ENCODE results near the gene MED13L. TPM values are rescaled to one million over a fixed set of nuclear protein-coding genes. Genes with fewer than 3 reads are reported as not detected.

Gene MED13L
- total and polyA plus RNA-seq, 9 donors: 47.8 to 198 (median 156) TPM

- no peak overlapping the region for H3K4me3 ChIP-seq
- no peaks in the 10 kb centered on the region for H3K36me3 ChIP-seq
- no peak overlapping the region for H3K27ac ChIP-seq
- H3K27me3 ChIP-seq: no peaks in the 10 kb centered on the region
- 25 to 45% (median 40%) methylated on average over 6 of the region's 6 CpGs for WGBS, 3 donors
- no peak for DNase-seq
- H3K9me3 ChIP-seq: no peaks in the 10 kb centered on the region
- intact Hi-C loops (cut with DNase I): no loop called here
- TF ChIP-seq, protein P1, sequence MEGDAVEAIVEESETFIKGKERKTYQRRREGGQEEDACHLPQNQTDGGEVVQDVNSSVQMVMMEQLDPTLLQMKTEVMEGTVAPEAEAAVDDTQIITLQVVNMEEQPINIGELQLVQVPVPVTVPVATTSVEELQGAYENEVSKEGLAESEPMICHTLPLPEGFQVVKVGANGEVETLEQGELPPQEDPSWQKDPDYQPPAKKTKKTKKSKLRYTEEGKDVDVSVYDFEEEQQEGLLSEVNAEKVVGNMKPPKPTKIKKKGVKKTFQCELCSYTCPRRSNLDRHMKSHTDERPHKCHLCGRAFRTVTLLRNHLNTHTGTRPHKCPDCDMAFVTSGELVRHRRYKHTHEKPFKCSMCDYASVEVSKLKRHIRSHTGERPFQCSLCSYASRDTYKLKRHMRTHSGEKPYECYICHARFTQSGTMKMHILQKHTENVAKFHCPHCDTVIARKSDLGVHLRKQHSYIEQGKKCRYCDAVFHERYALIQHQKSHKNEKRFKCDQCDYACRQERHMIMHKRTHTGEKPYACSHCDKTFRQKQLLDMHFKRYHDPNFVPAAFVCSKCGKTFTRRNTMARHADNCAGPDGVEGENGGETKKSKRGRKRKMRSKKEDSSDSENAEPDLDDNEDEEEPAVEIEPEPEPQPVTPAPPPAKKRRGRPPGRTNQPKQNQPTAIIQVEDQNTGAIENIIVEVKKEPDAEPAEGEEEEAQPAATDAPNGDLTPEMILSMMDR (IDR thresholded peaks at IDR 0.05): no peak
- TF ChIP-seq POLR2A (IDR thresholded peaks at IDR 0.05) (no peak), EP300 (IDR thresholded peaks at IDR 0.05) (no peak)
- no peaks in the 10 kb centered on the region for H3K4me1 ChIP-seq (ENCODE audit: insufficient read depth)
Observed at GRCh38 chr12:115953450-115953849, 324.0 kb downstream of the MED13L start.

DNA sequence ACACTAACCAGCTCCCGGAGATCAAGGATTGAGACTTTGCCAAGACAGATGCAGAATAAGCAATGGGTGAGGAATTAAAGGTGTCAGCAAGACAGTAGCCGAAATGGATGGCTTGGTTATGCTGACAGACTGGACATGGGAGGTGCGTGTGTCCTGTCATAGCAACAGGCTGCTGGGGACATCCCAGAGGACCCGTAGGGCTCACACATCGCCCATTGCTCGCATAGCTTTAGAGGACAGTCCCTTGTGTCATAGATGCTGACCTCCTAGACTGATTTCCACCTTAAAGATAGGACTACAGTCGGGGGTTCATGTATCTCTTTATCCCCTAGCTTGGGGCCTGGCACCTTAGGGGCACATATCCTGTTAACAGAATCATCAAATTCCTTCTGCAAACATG, 324.5 kb downstream of the MED13L start:
- H3K4me3 ChIP-seq: no peak overlapping the region
- no peaks in the 10 kb centered on the region for H3K27me3 ChIP-seq
- intact Hi-C loops (cut with DNase I): no loop called here
- TF ChIP-seq EP300 (IDR thresholded peaks at IDR 0.05) (no peak), POLR2A (IDR thresholded peaks at IDR 0.05) (no peak)
- TF ChIP-seq, protein P1 (IDR thresholded peaks at IDR 0.05): no peak
- 90 to 92% (median 90%) methylated on average over 7 of the region's 7 CpGs for WGBS, 3 donors
- H3K4me1 ChIP-seq (ENCODE audit: insufficient read depth): no peaks in the 10 kb centered on the region
- no peak overlapping the region for H3K27ac ChIP-seq
- no peaks in the 10 kb centered on the region for H3K36me3 ChIP-seq
- no peaks in the 10 kb centered on the region for H3K9me3 ChIP-seq
- DNase-seq: no peak

- Histone ChIP-seq H3K36me3 (no peaks in the 10 kb centered on the region), H3K9me3 (no peaks in the 10 kb centered on the region), H3K27ac (no peak overlapping the region), H3K27me3 (no peaks in the 10 kb centered on the region), H3K4me3 (no peak overlapping the region), H3K4me1 (ENCODE audit: insufficient read depth) (no peaks in the 10 kb centered on the region)
- intact Hi-C loops (cut with DNase I): no loop called here
- no peak for TF ChIP-seq POLR2A (IDR thresholded peaks at IDR 0.05)
- TF ChIP-seq, protein P1 (IDR thresholded peaks at IDR 0.05): no peak
- TF ChIP-seq EP300 (IDR thresholded peaks at IDR 0.05): no peak
- no peak for DNase-seq
- 84 to 92% (median 87%) methylated on average over 9 of the region's 9 CpGs for WGBS, 3 donors
Observed at GRCh38 chr12:115950959-115951358, 326.5 kb downstream of the MED13L start.

DNA sequence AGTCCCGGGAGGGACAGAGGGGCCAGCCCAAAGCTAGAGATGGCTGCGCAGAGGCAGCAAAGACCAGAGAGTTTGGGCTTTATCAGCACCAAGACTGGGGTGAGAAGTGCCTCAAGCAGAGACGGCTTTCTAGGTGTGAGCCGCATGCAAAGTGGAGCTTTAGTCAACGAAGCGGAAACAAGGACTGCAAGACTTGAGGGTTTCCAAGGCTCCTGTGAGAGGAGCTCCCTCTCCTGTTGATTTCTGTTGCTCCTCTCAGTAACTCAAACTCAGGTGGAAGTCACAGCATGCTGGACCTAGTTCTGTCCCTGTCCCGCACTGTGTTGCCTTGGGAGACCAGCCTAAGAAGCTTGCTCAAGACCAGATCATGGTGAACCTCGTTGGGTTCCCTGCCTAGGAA, 327.8 kb downstream of the MED13L start:
- no peak for DNase-seq
- no peak for TF ChIP-seq EP300 (IDR thresholded peaks at IDR 0.05)
- no peak for TF ChIP-seq POLR2A (IDR thresholded peaks at IDR 0.05)
- TF ChIP-seq, protein P1 (IDR thresholded peaks at IDR 0.05): no peak
- intact Hi-C loops (cut with DNase I): no loop called here
- Histone ChIP-seq H3K27me3 (no peaks in the 10 kb centered on the region), H3K4me3 (no peak overlapping the region), H3K36me3 (no peaks in the 10 kb centered on the region), H3K9me3 (no peaks in the 10 kb centered on the region), H3K27ac (no peak overlapping the region), H3K4me1 (ENCODE audit: insufficient read depth) (no peaks in the 10 kb centered on the region)
- 79 to 89% (median 82%) methylated on average over 8 of the region's 8 CpGs for WGBS, 3 donors

DNA sequence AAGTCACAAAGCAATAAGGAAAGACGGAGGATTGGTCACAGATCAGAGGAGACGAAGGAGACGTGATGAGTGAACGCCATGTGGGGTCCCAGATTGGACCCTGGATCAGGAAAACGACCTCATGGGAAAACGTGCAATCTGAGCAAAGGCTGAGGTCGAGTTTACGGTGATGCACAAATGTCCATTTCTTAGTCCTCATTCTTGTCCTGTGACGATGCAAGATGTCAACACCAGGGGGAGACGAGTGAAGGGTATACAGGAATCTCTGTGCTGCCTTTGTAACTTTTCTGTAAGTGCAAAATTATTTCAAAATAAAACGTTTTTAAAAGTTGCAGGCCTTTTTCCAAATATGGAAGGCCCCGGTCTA, 329.8 kb downstream of the MED13L start:
- H3K27ac ChIP-seq: no peak overlapping the region
- no peak for DNase-seq
- TF ChIP-seq POLR2A (IDR thresholded peaks at IDR 0.05) (no peak), EP300 (IDR thresholded peaks at IDR 0.05) (no peak)
- TF ChIP-seq, protein P1 (IDR thresholded peaks at IDR 0.05): no peak
- no peak overlapping the region for H3K4me3 ChIP-seq
- H3K4me1 ChIP-seq (ENCODE audit: insufficient read depth): no peaks in the 10 kb centered on the region
- intact Hi-C loops (cut with DNase I): no loop called here
- H3K27me3 ChIP-seq: no peaks in the 10 kb centered on the region
- WGBS, 3 donors: 77 to 78% (median 77%) methylated on average over 12 of the region's 12 CpGs
- H3K9me3 ChIP-seq: no peaks in the 10 kb centered on the region
- no peaks in the 10 kb centered on the region for H3K36me3 ChIP-seq
